ENCODE data around the gene FAM53A. TPM values are rescaled to one million over a fixed set of nuclear protein-coding genes. Genes with fewer than 3 reads are reported as not detected.

FAM53A gene
- total RNA-seq, 2 experiments from 2014 or later = 1.4 to 1.8 TPM

DNA sequence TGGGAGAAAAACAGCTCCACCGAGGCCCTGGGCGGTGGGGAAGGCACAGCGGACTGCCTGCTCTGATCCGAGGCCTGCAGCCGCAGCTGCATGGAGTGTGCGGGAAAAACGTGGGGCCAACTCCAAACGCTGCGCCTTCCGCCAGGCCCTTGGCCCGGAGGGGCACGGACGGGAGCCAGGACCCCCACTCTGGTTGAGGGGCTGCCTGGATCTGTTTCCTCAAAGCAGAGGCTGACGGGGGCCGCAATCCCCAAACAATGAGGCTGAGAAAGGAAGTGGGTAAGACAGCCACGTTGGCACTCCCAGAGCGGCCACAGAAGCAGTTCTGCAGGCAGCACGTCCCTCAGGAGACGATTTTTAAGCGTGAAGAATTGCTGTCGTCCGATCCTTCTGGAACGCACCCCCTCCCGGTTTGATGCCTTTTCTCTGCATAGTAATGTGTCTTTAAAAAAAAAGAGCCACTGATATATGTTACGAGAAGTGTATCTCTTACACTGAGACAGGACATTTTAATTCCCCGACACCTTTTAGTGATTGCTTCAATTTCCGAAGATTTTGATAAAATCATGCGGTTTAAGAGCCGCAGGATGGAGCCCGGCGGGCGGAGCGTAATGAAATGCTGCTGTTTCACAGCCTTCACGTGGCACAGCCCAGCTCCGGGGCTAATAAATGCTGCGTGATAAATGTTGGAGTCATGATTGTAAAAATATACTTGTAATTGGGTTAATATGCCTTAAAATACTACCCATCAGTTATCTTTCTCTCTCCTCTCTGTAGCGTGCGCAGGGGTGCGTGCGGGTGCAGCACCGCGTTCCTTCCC lies 85.7 kb downstream of the FAM53A start:
- peaks cover 8% of the 10 kb centered on the region for H3K4me1 ChIP-seq (ENCODE audit: insufficient read depth, low read length, poor library complexity, severe bottlenecking)
- no peak overlapping the region for H3K4me2 ChIP-seq (ENCODE audit: low read length)
- no peaks in the 10 kb centered on the region for H3K79me2 ChIP-seq (ENCODE audit: insufficient read depth, low read depth, low read length)
- TF ChIP-seq, protein P1, sequence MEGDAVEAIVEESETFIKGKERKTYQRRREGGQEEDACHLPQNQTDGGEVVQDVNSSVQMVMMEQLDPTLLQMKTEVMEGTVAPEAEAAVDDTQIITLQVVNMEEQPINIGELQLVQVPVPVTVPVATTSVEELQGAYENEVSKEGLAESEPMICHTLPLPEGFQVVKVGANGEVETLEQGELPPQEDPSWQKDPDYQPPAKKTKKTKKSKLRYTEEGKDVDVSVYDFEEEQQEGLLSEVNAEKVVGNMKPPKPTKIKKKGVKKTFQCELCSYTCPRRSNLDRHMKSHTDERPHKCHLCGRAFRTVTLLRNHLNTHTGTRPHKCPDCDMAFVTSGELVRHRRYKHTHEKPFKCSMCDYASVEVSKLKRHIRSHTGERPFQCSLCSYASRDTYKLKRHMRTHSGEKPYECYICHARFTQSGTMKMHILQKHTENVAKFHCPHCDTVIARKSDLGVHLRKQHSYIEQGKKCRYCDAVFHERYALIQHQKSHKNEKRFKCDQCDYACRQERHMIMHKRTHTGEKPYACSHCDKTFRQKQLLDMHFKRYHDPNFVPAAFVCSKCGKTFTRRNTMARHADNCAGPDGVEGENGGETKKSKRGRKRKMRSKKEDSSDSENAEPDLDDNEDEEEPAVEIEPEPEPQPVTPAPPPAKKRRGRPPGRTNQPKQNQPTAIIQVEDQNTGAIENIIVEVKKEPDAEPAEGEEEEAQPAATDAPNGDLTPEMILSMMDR (conservative IDR thresholded peaks at IDR 0.05; ENCODE audit: low read length) = no peak
- no peak for TF ChIP-seq EZH2phosphoT487 (IDR thresholded peaks at IDR 0.05; ENCODE audit: borderline replicate concordance, low read depth, low read length)
- H3K27ac ChIP-seq (ENCODE audit: low read depth, low read length, poor library complexity, severe bottlenecking) = no peak overlapping the region
- H3K4me3 ChIP-seq (ENCODE audit: low read depth, low read length, poor library complexity, severe bottlenecking) = no peak overlapping the region
- intact Hi-C loops (cut with micrococcal nuclease; ENCODE audit: unreplicated experiment) = no loop called here
- no peaks in the 10 kb centered on the region for H3K36me3 ChIP-seq (ENCODE audit: insufficient read depth, low read length)
- POLR2A ChIA-PET = no interaction called here
- CTCF ChIA-PET (ENCODE audit: unreplicated experiment) = no interaction called here
- H3K9me2 ChIP-seq (ENCODE audit: insufficient read depth, low read length) = no peaks in the 10 kb centered on the region
- H3K9me3 ChIP-seq (ENCODE audit: low read length) = no peaks in the 10 kb centered on the region
- BruUV-seq (replicated peaks) = no TSS peak
- H2AFZ ChIP-seq (ENCODE audit: low read length) = no peak overlapping the region
- H4K20me1 ChIP-seq (ENCODE audit: insufficient read depth, low read length) = no peaks in the 10 kb centered on the region
- DNase-seq (ENCODE audit: low spot score) = no peak

DNA sequence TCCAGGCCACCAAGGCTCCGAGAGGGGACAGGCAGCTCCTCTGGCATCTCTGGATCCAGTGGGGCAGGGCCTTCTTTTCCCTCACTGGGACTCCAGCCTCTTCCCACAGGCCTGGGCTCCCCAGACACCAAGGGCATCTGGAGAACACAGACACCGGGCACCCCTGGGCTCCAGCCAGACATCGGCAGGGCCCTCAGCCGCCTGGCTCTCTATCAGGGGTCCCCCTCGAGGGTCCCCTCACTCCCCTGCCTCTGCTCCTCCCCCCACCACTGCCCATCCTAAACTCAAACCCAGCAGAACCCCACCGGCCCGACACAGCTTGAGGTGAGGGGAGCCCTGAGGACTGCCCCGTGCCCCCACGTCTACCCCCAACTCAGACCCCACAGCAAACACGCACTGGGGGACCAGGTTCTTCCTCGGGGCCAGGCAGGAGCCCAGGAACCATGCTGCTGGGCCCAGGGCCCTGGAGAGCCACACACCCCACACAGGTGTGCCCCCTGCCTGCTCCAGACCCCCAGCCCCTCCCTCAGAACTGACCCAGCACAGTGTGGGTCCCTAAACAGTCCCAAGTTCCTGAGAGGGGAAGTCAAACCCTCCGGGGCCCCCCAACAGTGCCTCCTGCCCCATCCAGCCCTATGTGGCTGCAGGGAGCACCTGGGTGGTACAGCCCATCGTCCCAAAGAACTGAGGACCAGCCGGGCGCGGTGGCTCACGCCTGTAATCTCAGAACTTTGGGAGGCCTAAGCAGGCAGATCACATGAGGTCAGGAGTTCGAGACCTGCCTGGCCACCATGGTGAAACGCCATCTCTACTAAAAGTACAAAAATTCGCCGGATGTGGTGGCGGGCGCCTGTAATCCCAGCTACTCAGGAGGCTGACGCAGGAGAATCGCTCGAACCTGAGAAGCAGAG lies 86.8 kb downstream of the FAM53A start:
- Histone ChIP-seq H3K79me2 (ENCODE audit: insufficient read depth, low read depth, low read length) (no peaks in the 10 kb centered on the region), H3K27ac (ENCODE audit: low read depth, low read length, poor library complexity, severe bottlenecking) (no peak overlapping the region), H2AFZ (ENCODE audit: low read length) (no peak overlapping the region), H3K9me2 (ENCODE audit: insufficient read depth, low read length) (no peaks in the 10 kb centered on the region), H3K36me3 (ENCODE audit: insufficient read depth, low read length) (no peaks in the 10 kb centered on the region), H3K4me2 (ENCODE audit: low read length) (no peak overlapping the region), H3K4me3 (ENCODE audit: low read depth, low read length, poor library complexity, severe bottlenecking) (no peak overlapping the region), H4K20me1 (ENCODE audit: insufficient read depth, low read length) (no peaks in the 10 kb centered on the region), H3K9me3 (ENCODE audit: low read length) (no peaks in the 10 kb centered on the region), H3K4me1 (ENCODE audit: insufficient read depth, low read length, poor library complexity, severe bottlenecking) (peaks cover 8% of the 10 kb centered on the region)
- no TSS peak for BruUV-seq (replicated peaks)
- TF ChIP-seq, protein P1 (conservative IDR thresholded peaks at IDR 0.05; ENCODE audit: low read length) = no peak
- no peak for TF ChIP-seq EZH2phosphoT487 (IDR thresholded peaks at IDR 0.05; ENCODE audit: borderline replicate concordance, low read depth, low read length)
- POLR2A ChIA-PET = no interaction called here
- intact Hi-C loops (cut with micrococcal nuclease; ENCODE audit: unreplicated experiment) = no loop called here
- CTCF ChIA-PET (ENCODE audit: unreplicated experiment) = no interaction called here
- DNase-seq (ENCODE audit: low spot score) = no peak
